Upper lobe of left lung (tissue), 4 donors: ENCODE results near the gene RPS3.

ENCODE experiments used
- CTCF ChIP-seq, 6 experiments: fragments of 450-650 bp in 4 of 6; fragments of 200-600 bp in 2 of 6; sonication (generic) in 2 of 6; IDR thresholded peaks; one replicate each; pipeline ENCODE4 v1.5.1; 2016 to 2019; ENCODE audit warnings: antibody characterized with exemption in 6 of 6
- POLR2A ChIP-seq, 4 donors: fragments of 450-650 bp; IDR thresholded peaks; one replicate each; pipeline ENCODE4 v1.5.1; 2016 to 2017; ENCODE audit warnings: antibody characterized with exemption in 4 of 4, mild to moderate bottlenecking in 2 of 4

- TF ChIP-seq CTCF (IDR thresholded peaks at IDR 0.05) (no peak), POLR2A (IDR thresholded peaks at IDR 0.05) (no peak)
Measured at GRCh38 chr11:75436806-75437205, 37.5 kb downstream of the RPS3 start.
